Hepatocyte (in vitro differentiated cells): ENCODE data around the gene ANAPC7.

Experiments
- CTCF ChIP-seq: fragments of 200-600 bp; sonication (generic); IDR thresholded peaks from 2 replicates; pipeline ENCODE4 v1.5.1; 2016; ENCODE audit warnings: antibody characterized with exemption, mild to moderate bottlenecking; ENCODE audit not compliant: poor library complexity
- EZH2phosphoT487 ChIP-seq: fragments of 200-600 bp; sonication (generic); IDR thresholded peaks from one replicate; pipeline ENCODE4 v1.6.1; 2018; ENCODE audit warnings: antibody characterized with exemption, mild to moderate bottlenecking, low read depth, moderate library complexity; ENCODE audit not compliant: unreplicated experiment, severe bottlenecking

- TF ChIP-seq CTCF, result no peak
- no peak for TF ChIP-seq EZH2phosphoT487
Observed at GRCh38 chr12:110431957-110432587, 28.6 kb upstream of the ANAPC7 start.
